GM23338 (cell line): ENCODE results near the gene MYH15. TPM values are rescaled to one million over a fixed set of nuclear protein-coding genes. Genes with fewer than 3 reads are reported as not detected.
A peak's percentile ranks its signal among the peaks of the same experiment; 100 is the strongest.

Experiments
- ATAC-seq: fragments of 200-7000 bp; cut with Tn5 transposase; 3 replicates; pipeline ENCODE4 v1.9.1; 2020
- DNase-seq: peaks from one replicate; pipeline ENCODE4 v3.0.0-alpha.2; 2015; ENCODE audit warnings: low spot score
- H2AFZ ChIP-seq: fragments of 200-600 bp; sonication (generic); 2 replicates; pipeline ENCODE4 v1.8.0; 2016; ENCODE audit warnings: antibody characterized with exemption, mild to moderate bottlenecking, moderate library complexity
- H3F3A ChIP-seq: fragments of 200-600 bp; sonication (generic); replicated peaks from 2 replicates; pipeline ENCODE4 v1.8.0; 2017; ENCODE audit warnings: antibody characterized with exemption, mixed run types, low read depth
- H3K27ac ChIP-seq: fragments of 200-600 bp; sonication (generic); 2 replicates; pipeline ENCODE4 v1.6.1; 2016; ENCODE audit warnings: low read depth
- H3K27me3 ChIP-seq: fragments of 200-600 bp; sonication (generic); 2 replicates; pipeline ENCODE4 v1.8.0; 2016; ENCODE audit warnings: mild to moderate bottlenecking, mixed run types, moderate library complexity; ENCODE audit not compliant: insufficient read depth
- H3K36me3 ChIP-seq: fragments of 200-600 bp; sonication (generic); 2 replicates; pipeline ENCODE4 v1.8.0; 2016; ENCODE audit warnings: mild to moderate bottlenecking; ENCODE audit not compliant: insufficient read depth
- H3K4me1 ChIP-seq: fragments of 200-600 bp; sonication (generic); 2 replicates; pipeline ENCODE4 v1.8.0; 2016; ENCODE audit warnings: mild to moderate bottlenecking, moderate library complexity; ENCODE audit not compliant: insufficient read depth
- H3K4me2 ChIP-seq: fragments of 200-600 bp; sonication (generic); 2 replicates; pipeline ENCODE4 v1.7.1; 2017; ENCODE audit warnings: mixed run types
- H3K4me3 ChIP-seq: fragments of 200-600 bp; sonication (generic); 2 replicates; pipeline ENCODE4 v1.6.1; 2016; ENCODE audit warnings: mixed run types
- H3K79me2 ChIP-seq: fragments of 200-600 bp; sonication (generic); replicated peaks from 2 replicates; pipeline ENCODE4 v1.8.0; 2017; ENCODE audit warnings: mild to moderate bottlenecking; ENCODE audit not compliant: insufficient read depth
- H3K9me2 ChIP-seq: fragments of 200-600 bp; sonication (generic); 2 replicates; pipeline ENCODE4 v1.8.0; 2017; ENCODE audit not compliant: insufficient read depth
- H4K20me1 ChIP-seq: fragments of 200-600 bp; sonication (generic); replicated peaks from 2 replicates; pipeline ENCODE4 v1.8.0; 2017; ENCODE audit warnings: mild to moderate bottlenecking; ENCODE audit not compliant: insufficient read depth
- H3K27ac Mint-ChIP-seq: 2 replicates; pipeline ENCODE4 v1.8.0; 2020; ENCODE audit warnings: inconsistent platforms, mild to moderate bottlenecking, moderate library complexity, mixed read lengths
- H3K27me3 Mint-ChIP-seq: 3 replicates; pipeline ENCODE4 v1.8.0; 2022; ENCODE audit warnings: low read depth, mild to moderate bottlenecking, moderate library complexity, mixed read lengths, inconsistent platforms; ENCODE audit not compliant: insufficient read depth, poor library complexity
- H3K36me3 Mint-ChIP-seq: 3 replicates; pipeline ENCODE4 v1.8.0; 2021; ENCODE audit warnings: low read depth, mild to moderate bottlenecking, inconsistent platforms, moderate library complexity, mixed read lengths
- H3K4me1 Mint-ChIP-seq: 3 replicates; pipeline ENCODE4 v1.8.0; 2020; ENCODE audit warnings: mild to moderate bottlenecking, inconsistent platforms, mixed read lengths
- H3K4me3 Mint-ChIP-seq: 3 replicates; pipeline ENCODE4 v1.8.0; 2021; ENCODE audit warnings: moderate library complexity, mild to moderate bottlenecking, inconsistent platforms, mixed read lengths
- H3K9me3 Mint-ChIP-seq: 3 replicates; pipeline ENCODE4 v1.8.0; 2020; ENCODE audit warnings: moderate library complexity, mild to moderate bottlenecking, inconsistent platforms, mixed read lengths
- CREB1 ChIP-seq: fragments of 250-450 bp; sonication (Bioruptor Pico); IDR thresholded peaks from 2 replicates; pipeline ENCODE4 v1.5.0; 2020; ENCODE audit warnings: low read depth, mild to moderate bottlenecking, moderate library complexity
- EZH2phosphoT487 ChIP-seq: fragments of 200-600 bp; sonication (generic); IDR thresholded peaks from one replicate; pipeline ENCODE4 v1.8.1; 2018; ENCODE audit warnings: antibody characterized with exemption; ENCODE audit not compliant: unreplicated experiment
- JUNB ChIP-seq: IDR thresholded peaks from one replicate; pipeline ENCODE4 v1.6.1; 2016; ENCODE audit warnings: antibody characterized with exemption; ENCODE audit not compliant: unreplicated experiment
- STAT1 ChIP-seq: IDR thresholded peaks from one replicate; pipeline ENCODE4 v1.6.1; 2016; ENCODE audit warnings: antibody characterized with exemption; ENCODE audit not compliant: unreplicated experiment
- ZNF114 ChIP-seq: fragments of 250-450 bp; sonication (Bioruptor Pico); IDR thresholded peaks from 2 replicates; pipeline ENCODE4 v1.5.0; 2020; ENCODE audit warnings: mild to moderate bottlenecking, moderate library complexity
- ZNF331 ChIP-seq: fragments of 250-450 bp; sonication (Bioruptor Pico); IDR thresholded peaks from 2 replicates; pipeline ENCODE4 v1.5.0; 2020; ENCODE audit warnings: low read depth, mild to moderate bottlenecking, moderate library complexity
- polyA plus RNA-seq: library from polyadenylated mRNA; unstranded; fragments of >200 nt; fragmentation: Nextera tagmentation; extraction: Ambion mirVana; gene quantifications from 2 replicates; pipeline ENCODE4 v1.2.1, GENCODE V29; 2016
- total RNA-seq: library from RNA; depleted of rRNA; stranded (reverse); fragments of >200 nt; shearing (Covaris generic); gene quantifications from 2 replicates; pipeline ENCODE4 v1.2.3, GENCODE V29; 2014
- TF ChIP-seq, protein P1 (sequence below), 2 experiments: fragments of 200-600 bp in 1 of 2; sonication (generic) in 1 of 2; conservative IDR thresholded peaks; 2 replicates each; pipeline versions ENCODE4 v1.5.1 to v1.6.1; 2016 to 2017; ENCODE audit warnings: antibody characterized with exemption in 2 of 2, low read depth in 2 of 2, mild to moderate bottlenecking in 2 of 2, moderate library complexity in 1 of 2
- TF ChIP-seq, protein P2 (sequence below): fragments of 250-450 bp; sonication (Bioruptor Pico); IDR thresholded peaks from 2 replicates; pipeline ENCODE4 v1.5.0; 2020; ENCODE audit warnings: mild to moderate bottlenecking, moderate library complexity
- TF ChIP-seq, protein P3 (sequence below): IDR thresholded peaks from one replicate; pipeline ENCODE4 v1.6.1; 2018; ENCODE audit warnings: antibody characterized with exemption; ENCODE audit not compliant: unreplicated experiment
- TF ChIP-seq, protein P4 (sequence below): IDR thresholded peaks from 2 replicates; pipeline ENCODE4 v1.6.1; 2016; ENCODE audit warnings: antibody characterized with exemption

The MYH15 gene
- total and polyA plus RNA-seq, 2 experiments from 2014 or later: 0.07 TPM; not detected in 1

DNA sequence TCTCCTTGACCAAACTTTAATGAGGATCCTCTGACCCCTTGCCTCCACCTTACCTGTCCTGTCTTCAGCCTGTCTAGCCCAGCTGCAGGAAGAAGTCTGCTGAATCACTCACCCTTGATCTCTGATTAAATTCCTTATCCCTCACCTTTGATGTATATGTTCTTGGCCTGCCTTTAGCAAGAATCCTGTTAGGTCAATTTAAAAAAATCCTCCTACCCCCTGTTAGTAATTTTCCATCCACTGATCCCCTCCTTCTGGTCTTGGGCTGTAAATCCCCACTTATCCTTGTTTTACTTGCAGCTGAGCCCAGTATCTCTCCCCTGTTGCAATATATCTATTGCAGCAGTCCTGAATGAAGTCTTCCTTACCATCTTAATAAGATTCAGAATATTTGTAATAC is 39.0 kb downstream of the MYH15 start:
- TF ChIP-seq STAT1: no peak
- no peak for TF ChIP-seq JUNB
- TF ChIP-seq EZH2phosphoT487: no peak
- TF ChIP-seq ZNF114 (CRISPR knock-in tag): no peak
- TF ChIP-seq, protein P1, sequence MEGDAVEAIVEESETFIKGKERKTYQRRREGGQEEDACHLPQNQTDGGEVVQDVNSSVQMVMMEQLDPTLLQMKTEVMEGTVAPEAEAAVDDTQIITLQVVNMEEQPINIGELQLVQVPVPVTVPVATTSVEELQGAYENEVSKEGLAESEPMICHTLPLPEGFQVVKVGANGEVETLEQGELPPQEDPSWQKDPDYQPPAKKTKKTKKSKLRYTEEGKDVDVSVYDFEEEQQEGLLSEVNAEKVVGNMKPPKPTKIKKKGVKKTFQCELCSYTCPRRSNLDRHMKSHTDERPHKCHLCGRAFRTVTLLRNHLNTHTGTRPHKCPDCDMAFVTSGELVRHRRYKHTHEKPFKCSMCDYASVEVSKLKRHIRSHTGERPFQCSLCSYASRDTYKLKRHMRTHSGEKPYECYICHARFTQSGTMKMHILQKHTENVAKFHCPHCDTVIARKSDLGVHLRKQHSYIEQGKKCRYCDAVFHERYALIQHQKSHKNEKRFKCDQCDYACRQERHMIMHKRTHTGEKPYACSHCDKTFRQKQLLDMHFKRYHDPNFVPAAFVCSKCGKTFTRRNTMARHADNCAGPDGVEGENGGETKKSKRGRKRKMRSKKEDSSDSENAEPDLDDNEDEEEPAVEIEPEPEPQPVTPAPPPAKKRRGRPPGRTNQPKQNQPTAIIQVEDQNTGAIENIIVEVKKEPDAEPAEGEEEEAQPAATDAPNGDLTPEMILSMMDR (conservative IDR thresholded peaks at IDR 0.05; ENCODE audit: low read depth in 2 of 2): no peak
- TF ChIP-seq, protein P2, sequence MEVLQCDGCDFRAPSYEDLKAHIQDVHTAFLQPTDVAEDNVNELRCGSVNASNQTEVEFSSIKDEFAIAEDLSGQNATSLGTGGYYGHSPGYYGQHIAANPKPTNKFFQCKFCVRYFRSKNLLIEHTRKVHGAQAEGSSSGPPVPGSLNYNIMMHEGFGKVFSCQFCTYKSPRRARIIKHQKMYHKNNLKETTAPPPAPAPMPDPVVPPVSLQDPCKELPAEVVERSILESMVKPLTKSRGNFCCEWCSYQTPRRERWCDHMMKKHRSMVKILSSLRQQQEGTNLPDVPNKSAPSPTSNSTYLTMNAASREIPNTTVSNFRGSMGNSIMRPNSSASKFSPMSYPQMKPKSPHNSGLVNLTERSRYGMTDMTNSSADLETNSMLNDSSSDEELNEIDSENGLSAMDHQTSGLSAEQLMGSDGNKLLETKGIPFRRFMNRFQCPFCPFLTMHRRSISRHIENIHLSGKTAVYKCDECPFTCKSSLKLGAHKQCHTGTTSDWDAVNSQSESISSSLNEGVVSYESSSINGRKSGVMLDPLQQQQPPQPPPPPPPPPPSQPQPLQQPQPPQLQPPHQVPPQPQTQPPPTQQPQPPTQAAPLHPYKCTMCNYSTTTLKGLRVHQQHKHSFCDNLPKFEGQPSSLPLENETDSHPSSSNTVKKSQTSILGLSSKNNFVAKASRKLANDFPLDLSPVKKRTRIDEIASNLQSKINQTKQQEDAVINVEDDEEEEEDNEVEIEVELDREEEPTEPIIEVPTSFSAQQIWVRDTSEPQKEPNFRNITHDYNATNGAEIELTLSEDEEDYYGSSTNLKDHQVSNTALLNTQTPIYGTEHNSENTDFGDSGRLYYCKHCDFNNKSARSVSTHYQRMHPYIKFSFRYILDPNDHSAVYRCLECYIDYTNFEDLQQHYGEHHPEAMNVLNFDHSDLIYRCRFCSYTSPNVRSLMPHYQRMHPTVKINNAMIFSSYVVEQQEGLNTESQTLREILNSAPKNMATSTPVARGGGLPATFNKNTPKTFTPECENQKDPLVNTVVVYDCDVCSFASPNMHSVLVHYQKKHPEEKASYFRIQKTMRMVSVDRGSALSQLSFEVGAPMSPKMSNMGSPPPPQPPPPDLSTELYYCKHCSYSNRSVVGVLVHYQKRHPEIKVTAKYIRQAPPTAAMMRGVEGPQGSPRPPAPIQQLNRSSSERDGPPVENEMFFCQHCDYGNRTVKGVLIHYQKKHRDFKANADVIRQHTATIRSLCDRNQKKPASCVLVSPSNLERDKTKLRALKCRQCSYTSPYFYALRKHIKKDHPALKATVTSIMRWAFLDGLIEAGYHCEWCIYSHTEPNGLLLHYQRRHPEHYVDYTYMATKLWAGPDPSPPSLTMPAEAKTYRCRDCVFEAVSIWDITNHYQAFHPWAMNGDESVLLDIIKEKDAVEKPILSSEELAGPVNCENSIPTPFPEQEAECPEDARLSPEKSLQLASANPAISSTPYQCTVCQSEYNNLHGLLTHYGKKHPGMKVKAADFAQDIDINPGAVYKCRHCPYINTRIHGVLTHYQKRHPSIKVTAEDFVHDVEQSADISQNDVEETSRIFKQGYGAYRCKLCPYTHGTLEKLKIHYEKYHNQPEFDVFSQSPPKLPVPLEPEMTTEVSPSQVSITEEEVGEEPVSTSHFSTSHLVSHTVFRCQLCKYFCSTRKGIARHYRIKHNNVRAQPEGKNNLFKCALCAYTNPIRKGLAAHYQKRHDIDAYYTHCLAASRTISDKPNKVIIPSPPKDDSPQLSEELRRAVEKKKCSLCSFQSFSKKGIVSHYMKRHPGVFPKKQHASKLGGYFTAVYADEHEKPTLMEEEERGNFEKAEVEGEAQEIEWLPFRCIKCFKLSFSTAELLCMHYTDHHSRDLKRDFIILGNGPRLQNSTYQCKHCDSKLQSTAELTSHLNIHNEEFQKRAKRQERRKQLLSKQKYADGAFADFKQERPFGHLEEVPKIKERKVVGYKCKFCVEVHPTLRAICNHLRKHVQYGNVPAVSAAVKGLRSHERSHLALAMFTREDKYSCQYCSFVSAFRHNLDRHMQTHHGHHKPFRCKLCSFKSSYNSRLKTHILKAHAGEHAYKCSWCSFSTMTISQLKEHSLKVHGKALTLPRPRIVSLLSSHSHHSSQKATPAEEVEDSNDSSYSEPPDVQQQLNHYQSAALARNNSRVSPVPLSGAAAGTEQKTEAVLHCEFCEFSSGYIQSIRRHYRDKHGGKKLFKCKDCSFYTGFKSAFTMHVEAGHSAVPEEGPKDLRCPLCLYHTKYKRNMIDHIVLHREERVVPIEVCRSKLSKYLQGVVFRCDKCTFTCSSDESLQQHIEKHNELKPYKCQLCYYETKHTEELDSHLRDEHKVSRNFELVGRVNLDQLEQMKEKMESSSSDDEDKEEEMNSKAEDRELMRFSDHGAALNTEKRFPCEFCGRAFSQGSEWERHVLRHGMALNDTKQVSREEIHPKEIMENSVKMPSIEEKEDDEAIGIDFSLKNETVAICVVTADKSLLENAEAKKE (CRISPR knock-in tag): no peak
- TF ChIP-seq, protein P3, sequence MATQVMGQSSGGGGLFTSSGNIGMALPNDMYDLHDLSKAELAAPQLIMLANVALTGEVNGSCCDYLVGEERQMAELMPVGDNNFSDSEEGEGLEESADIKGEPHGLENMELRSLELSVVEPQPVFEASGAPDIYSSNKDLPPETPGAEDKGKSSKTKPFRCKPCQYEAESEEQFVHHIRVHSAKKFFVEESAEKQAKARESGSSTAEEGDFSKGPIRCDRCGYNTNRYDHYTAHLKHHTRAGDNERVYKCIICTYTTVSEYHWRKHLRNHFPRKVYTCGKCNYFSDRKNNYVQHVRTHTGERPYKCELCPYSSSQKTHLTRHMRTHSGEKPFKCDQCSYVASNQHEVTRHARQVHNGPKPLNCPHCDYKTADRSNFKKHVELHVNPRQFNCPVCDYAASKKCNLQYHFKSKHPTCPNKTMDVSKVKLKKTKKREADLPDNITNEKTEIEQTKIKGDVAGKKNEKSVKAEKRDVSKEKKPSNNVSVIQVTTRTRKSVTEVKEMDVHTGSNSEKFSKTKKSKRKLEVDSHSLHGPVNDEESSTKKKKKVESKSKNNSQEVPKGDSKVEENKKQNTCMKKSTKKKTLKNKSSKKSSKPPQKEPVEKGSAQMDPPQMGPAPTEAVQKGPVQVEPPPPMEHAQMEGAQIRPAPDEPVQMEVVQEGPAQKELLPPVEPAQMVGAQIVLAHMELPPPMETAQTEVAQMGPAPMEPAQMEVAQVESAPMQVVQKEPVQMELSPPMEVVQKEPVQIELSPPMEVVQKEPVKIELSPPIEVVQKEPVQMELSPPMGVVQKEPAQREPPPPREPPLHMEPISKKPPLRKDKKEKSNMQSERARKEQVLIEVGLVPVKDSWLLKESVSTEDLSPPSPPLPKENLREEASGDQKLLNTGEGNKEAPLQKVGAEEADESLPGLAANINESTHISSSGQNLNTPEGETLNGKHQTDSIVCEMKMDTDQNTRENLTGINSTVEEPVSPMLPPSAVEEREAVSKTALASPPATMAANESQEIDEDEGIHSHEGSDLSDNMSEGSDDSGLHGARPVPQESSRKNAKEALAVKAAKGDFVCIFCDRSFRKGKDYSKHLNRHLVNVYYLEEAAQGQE: no peak
- TF ChIP-seq CREB1 (CRISPR knock-in tag): no peak
- TF ChIP-seq, protein P4, sequence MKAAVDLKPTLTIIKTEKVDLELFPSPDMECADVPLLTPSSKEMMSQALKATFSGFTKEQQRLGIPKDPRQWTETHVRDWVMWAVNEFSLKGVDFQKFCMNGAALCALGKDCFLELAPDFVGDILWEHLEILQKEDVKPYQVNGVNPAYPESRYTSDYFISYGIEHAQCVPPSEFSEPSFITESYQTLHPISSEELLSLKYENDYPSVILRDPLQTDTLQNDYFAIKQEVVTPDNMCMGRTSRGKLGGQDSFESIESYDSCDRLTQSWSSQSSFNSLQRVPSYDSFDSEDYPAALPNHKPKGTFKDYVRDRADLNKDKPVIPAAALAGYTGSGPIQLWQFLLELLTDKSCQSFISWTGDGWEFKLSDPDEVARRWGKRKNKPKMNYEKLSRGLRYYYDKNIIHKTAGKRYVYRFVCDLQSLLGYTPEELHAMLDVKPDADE: no peak
- no peak for TF ChIP-seq ZNF331 (CRISPR knock-in tag)
- no peak overlapping the region for H3K27ac ChIP-seq
- H3K9me3 Mint-ChIP-seq: no peaks in the 10 kb centered on the region
- H3K27ac Mint-ChIP-seq: peak overlapping the region; percentile 74
- H3K36me3 ChIP-seq: no peaks in the 10 kb centered on the region
- no peak overlapping the region for H3K4me3 Mint-ChIP-seq
- no peaks in the 10 kb centered on the region for H3K79me2 ChIP-seq
- no peak overlapping the region for H3K4me2 ChIP-seq
- H3K27me3 ChIP-seq: no peaks in the 10 kb centered on the region
- H3K4me1 Mint-ChIP-seq: peaks cover 14% of the 10 kb centered on the region; the same call in 2 of the 3 replicates
- no peaks in the 10 kb centered on the region for H3K36me3 Mint-ChIP-seq
- H3K27me3 Mint-ChIP-seq: no peaks in the 10 kb centered on the region
- DNase-seq (no peak), ATAC-seq (no peak)
- 0 out of 2 replicates have a peak, but pooled peaks cover 3% of the 10 kb centered on the region for H3K4me1 ChIP-seq
- no peaks in the 10 kb centered on the region for H4K20me1 ChIP-seq
- H3K4me3 ChIP-seq: no peak overlapping the region
- peak overlapping the region; percentile 70; the same call in 1 of the 2 replicates for H2AFZ ChIP-seq
- no peaks in the 10 kb centered on the region for H3K9me2 ChIP-seq
- no peaks in the 10 kb centered on the region for H3F3A ChIP-seq
